ENCODE results near the gene AARSD1.

DNA sequence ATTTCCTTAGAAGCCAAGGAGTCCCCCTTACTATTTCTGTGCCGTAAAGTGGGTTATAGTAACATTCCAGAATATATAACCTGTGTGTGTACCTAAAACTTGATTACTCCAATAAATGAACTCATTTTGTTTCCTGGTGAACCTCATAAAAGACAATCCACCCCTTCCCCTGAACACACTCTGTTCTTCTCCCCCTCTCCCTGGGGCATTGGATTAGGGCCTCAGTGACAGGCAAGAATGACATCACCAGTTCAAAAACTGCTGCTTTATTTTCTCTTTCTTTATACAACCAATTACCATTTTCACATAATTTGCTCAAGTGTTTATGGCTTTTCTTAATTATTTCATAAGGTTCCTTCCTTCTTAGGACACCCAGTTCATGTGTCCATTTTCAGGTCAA, 17.4 kb downstream of the AARSD1 start:
- TF ChIP-seq, protein P1, sequence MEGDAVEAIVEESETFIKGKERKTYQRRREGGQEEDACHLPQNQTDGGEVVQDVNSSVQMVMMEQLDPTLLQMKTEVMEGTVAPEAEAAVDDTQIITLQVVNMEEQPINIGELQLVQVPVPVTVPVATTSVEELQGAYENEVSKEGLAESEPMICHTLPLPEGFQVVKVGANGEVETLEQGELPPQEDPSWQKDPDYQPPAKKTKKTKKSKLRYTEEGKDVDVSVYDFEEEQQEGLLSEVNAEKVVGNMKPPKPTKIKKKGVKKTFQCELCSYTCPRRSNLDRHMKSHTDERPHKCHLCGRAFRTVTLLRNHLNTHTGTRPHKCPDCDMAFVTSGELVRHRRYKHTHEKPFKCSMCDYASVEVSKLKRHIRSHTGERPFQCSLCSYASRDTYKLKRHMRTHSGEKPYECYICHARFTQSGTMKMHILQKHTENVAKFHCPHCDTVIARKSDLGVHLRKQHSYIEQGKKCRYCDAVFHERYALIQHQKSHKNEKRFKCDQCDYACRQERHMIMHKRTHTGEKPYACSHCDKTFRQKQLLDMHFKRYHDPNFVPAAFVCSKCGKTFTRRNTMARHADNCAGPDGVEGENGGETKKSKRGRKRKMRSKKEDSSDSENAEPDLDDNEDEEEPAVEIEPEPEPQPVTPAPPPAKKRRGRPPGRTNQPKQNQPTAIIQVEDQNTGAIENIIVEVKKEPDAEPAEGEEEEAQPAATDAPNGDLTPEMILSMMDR (IDR thresholded peaks at IDR 0.05): no peak
- TF ChIP-seq POLR2A (IDR thresholded peaks at IDR 0.05): no peak
